ENCODE measurements around the gene MLLT10.

- no peak for TF ChIP-seq FOS (IDR thresholded peaks at IDR 0.05; ENCODE audit: borderline replicate concordance, insufficient read depth, low read length)
- TF ChIP-seq CTCF (IDR thresholded peaks at IDR 0.05; ENCODE audit: extremely low read depth in 1 of 2, insufficient read depth in 1 of 2, low read depth in 1 of 2, low read length in 2 of 2): no peak
- TF ChIP-seq POLR2A (IDR thresholded peaks at IDR 0.05; ENCODE audit: low read depth, low read length): no peak
- no peak for TF ChIP-seq POLR2AphosphoS5 (IDR thresholded peaks at IDR 0.05; ENCODE audit: insufficient read depth, low read depth, low read length)
- no peak for TF ChIP-seq MAX (IDR thresholded peaks at IDR 0.05; ENCODE audit: insufficient read depth, insufficient read length)
- no peak for TF ChIP-seq EZH2 (IDR thresholded peaks at IDR 0.05; ENCODE audit: borderline replicate concordance, low read depth, low read length, severe bottlenecking)
- TF ChIP-seq JUN (IDR thresholded peaks at IDR 0.05; ENCODE audit: borderline replicate concordance, insufficient read depth, insufficient read length, low read depth): no peak
- TF ChIP-seq GATA2 (IDR thresholded peaks at IDR 0.05; ENCODE audit: insufficient read depth, insufficient read length, low read depth, low read length): no peak
- TF ChIP-seq MYC (IDR thresholded peaks at IDR 0.05; ENCODE audit: low read depth, low read length): no peak
Observed at GRCh38 chr10:21715531-21716195, 181.6 kb downstream of the MLLT10 start.

All from endothelial cell of umbilical vein (primary cell).